Osteoblast (primary cell): ENCODE results near the gene KRT4. TPM values are rescaled to one million over a fixed set of nuclear protein-coding genes. Genes with fewer than 3 reads are reported as not detected.
A peak's percentile ranks its signal among the peaks of the same experiment; 100 is the strongest.

Source experiments
- DNase-seq: peaks from one replicate; pipeline ENCODE4 v3.0.0; 2011; ENCODE audit warnings: low spot score, mixed read lengths; ENCODE audit not compliant: insufficient read length; ENCODE audit errors: missing footprints
- H2AFZ ChIP-seq: 2 replicates; pipeline ENCODE4 v1.6.0; 2011; ENCODE audit warnings: mild to moderate bottlenecking, low read length
- H3K27ac ChIP-seq: 2 replicates; pipeline ENCODE4 v1.5.1; 2011; ENCODE audit warnings: mild to moderate bottlenecking, low read depth, low read length, moderate library complexity
- H3K27me3 ChIP-seq: 2 replicates; pipeline ENCODE4 v1.6.0; 2012; ENCODE audit warnings: mild to moderate bottlenecking, control low read depth, inconsistent platforms, low read length, moderate library complexity; ENCODE audit not compliant: insufficient read depth
- H3K36me3 ChIP-seq: 2 replicates; pipeline ENCODE4 v1.5.1; 2011; ENCODE audit warnings: mild to moderate bottlenecking, low read length, control low read depth, moderate library complexity; ENCODE audit not compliant: insufficient read depth
- H3K4me1 ChIP-seq: 2 replicates; pipeline ENCODE4 v1.5.1; 2011; ENCODE audit warnings: mild to moderate bottlenecking, low read length, control low read depth, moderate library complexity; ENCODE audit not compliant: insufficient read depth
- H3K4me2 ChIP-seq: 2 replicates; pipeline ENCODE4 v1.6.0; 2011; ENCODE audit warnings: mild to moderate bottlenecking, low read length; ENCODE audit not compliant: insufficient read depth
- H3K4me3 ChIP-seq: fragments of 200-600 bp; sonication (generic); 3 replicates; pipeline ENCODE4 v1.5.1; 2012; ENCODE audit warnings: mild to moderate bottlenecking, low read length, inconsistent platforms; ENCODE audit not compliant: insufficient read depth
- H3K79me2 ChIP-seq: 2 replicates; pipeline ENCODE4 v1.6.0; 2012; ENCODE audit warnings: mild to moderate bottlenecking, low read length, control low read depth, inconsistent platforms; ENCODE audit not compliant: insufficient read depth
- H3K9me3 ChIP-seq: 2 replicates; pipeline ENCODE4 v1.5.1; 2011; ENCODE audit warnings: low read depth, low read length, control low read depth
- H4K20me1 ChIP-seq: 2 replicates; pipeline ENCODE4 v1.6.0; 2012; ENCODE audit warnings: mild to moderate bottlenecking, low read length, control low read depth; ENCODE audit not compliant: insufficient read depth
- total RNA-seq: library from RNA; depleted of rRNA; stranded (reverse); fragments of >200 nt; gene quantifications from 2 replicates; pipeline ENCODE4 v1.2.3, GENCODE V29; 2012
- TF ChIP-seq, protein P1 (sequence below): IDR thresholded peaks from 2 replicates; pipeline ENCODE4 v1.5.1; 2011; ENCODE audit warnings: mild to moderate bottlenecking, low read depth, low read length, moderate library complexity; ENCODE audit errors: extremely low read depth

Gene KRT4
- total RNA-seq, 1 donor, result not detected

DNA sequence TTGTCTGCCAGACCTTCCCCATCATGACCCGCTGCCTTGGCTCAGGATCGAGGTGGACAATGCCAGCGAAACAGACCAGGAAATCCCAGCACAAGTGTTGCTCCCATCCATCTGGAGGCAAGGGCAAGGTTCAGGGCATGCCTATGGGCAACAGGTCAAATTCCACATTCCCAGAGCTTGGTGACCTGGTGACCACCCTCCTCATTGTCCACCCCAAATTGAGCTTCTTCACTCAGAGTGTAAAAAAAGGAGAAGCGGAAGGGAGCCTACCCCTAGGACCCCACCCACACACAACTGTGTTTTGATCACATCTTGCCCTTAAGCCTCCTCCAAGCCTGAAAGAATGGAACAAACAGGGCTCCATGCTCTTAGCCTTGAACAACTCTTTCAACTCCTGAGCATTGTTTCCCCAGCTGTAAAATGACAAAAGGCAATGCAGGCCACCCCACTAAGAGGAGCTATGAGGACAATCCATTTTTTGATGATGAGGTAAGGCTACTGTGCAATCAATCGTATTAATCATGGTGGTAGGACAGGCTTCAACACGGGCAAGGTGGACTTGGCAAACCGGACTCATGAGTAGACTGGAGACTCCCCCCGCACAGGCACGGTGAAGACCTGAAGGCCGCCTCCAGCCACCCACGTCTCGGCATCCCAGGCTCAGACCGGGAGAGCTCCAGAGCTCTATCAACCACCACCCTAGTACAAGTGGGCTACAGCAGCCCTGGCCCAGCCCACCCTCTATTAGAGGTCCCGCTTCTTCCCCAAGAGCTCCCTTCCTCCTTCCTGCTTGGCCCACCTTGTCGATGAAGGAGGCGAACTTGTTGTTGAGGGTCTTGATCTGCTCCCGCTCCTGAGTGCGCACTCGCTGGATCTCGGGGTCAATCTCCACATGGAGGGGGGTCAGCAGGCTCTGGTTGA lies 19.3 kb upstream of the KRT4 start:
- TF ChIP-seq, protein P1, sequence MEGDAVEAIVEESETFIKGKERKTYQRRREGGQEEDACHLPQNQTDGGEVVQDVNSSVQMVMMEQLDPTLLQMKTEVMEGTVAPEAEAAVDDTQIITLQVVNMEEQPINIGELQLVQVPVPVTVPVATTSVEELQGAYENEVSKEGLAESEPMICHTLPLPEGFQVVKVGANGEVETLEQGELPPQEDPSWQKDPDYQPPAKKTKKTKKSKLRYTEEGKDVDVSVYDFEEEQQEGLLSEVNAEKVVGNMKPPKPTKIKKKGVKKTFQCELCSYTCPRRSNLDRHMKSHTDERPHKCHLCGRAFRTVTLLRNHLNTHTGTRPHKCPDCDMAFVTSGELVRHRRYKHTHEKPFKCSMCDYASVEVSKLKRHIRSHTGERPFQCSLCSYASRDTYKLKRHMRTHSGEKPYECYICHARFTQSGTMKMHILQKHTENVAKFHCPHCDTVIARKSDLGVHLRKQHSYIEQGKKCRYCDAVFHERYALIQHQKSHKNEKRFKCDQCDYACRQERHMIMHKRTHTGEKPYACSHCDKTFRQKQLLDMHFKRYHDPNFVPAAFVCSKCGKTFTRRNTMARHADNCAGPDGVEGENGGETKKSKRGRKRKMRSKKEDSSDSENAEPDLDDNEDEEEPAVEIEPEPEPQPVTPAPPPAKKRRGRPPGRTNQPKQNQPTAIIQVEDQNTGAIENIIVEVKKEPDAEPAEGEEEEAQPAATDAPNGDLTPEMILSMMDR, result no peak
- Histone ChIP-seq H3K36me3 (no peaks in the 10 kb centered on the region), H3K79me2 (no peaks in the 10 kb centered on the region), H3K4me1 (peaks cover 28% of the 10 kb centered on the region), H3K27me3 (no peaks in the 10 kb centered on the region), H4K20me1 (no peaks in the 10 kb centered on the region), H2AFZ (no peak overlapping the region), H3K4me3 (no peak overlapping the region), H3K9me3 (no peaks in the 10 kb centered on the region), H3K4me2 (no peak overlapping the region), H3K27ac (no peak overlapping the region)
- no peak for DNase-seq

DNA sequence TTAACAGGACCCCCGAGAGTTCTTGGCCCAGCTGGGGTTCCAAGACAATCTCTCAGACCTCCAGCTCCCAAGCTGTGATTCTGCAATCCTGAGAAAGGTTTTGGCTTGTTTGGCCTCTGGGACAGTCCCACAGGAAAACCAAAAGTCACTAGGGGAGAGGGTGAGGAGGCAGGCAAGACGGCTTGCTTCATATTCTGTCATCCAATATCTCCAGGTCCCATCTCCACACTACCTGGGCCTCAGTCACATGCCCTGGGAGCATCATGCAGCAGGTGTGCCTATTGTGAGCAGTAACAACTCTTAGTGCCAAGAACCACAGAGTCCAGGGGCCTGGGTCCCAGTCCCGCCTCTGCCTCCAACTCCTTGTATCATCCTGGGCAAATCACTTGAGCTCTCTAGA lies 18.5 kb upstream of the KRT4 start:
- no peaks in the 10 kb centered on the region for H3K27me3 ChIP-seq

DNA sequence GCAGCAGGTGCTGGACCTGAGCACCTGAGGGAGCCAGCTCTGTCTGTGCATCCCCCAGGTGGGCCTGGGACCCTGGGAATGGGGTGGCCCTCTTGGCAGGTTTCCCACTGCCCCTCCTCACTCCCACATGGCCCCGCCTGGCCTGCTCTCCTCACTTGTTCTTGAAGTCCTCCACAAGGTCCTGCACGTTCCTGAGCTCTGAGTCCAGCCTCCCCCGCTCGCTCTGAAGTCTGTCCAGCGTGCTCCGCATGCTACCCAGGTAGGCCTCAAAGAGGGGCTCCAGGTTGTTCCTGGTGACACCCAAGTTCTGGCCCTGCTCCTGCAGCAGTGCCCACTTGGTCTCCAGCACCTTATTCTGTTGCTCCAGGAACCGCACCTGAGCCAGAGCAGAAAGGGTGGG lies 17.3 kb upstream of the KRT4 start:
- Histone ChIP-seq H3K9me3 (no peaks in the 10 kb centered on the region), H3K27me3 (no peaks in the 10 kb centered on the region), H3K27ac (no peak overlapping the region), H3K4me2 (no peak overlapping the region), H3K4me3 (no peak overlapping the region), H3K36me3 (no peaks in the 10 kb centered on the region), H3K4me1 (peaks cover 9% of the 10 kb centered on the region), H3K79me2 (no peaks in the 10 kb centered on the region), H2AFZ (no peak overlapping the region), H4K20me1 (no peaks in the 10 kb centered on the region)
- DNase-seq, result no peak
- TF ChIP-seq, protein P1, result no peak

More for the DNA sequence above, 18.5 kb upstream of the KRT4 start:
- Histone ChIP-seq H4K20me1 (no peaks in the 10 kb centered on the region), H3K4me1 (peaks cover 21% of the 10 kb centered on the region), H2AFZ (no peak overlapping the region), H3K9me3 (no peaks in the 10 kb centered on the region), H3K79me2 (no peaks in the 10 kb centered on the region), H3K27ac (no peak overlapping the region), H3K4me2 (no peak overlapping the region), H3K4me3 (no peak overlapping the region), H3K36me3 (no peaks in the 10 kb centered on the region)
- no peak for DNase-seq
- TF ChIP-seq, protein P1, result no peak

DNA sequence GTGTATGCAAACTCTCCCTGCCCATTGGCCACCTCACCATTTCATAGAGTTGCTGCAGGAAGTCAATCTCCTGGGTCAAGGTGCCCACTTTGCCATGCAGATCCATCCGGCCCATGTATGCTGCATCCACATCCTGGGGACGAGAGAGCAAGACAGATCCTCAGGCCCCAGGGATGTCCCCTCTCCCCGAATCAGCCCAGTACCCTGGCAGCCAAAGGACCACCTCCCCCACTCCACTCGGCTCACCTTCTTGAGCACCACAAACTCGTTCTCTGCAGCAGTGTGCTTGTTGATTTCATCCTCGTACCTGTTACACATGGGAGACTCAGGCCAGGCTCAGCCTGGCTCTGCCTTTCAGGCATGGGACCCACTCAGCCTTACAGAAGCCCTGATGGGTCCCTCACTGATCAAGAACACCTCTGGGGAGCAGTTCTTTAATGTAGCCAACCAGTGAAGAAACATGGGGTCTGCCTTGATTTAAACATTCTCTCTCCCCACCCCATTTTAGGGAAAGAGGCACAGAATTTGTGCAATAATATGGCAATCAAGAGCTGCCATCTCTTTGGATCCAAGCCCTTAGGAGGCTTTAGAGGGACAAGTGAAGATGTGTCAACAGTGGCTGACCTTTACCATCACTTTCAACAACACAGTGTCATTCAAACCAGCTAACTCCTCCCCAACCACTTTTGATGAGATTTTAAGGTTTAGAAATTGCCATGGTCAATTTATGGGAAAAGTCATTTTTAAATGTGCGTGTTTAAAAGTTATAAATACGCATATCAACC lies 16.3 kb upstream of the KRT4 start:
- Histone ChIP-seq H3K4me2 (no peak overlapping the region), H4K20me1 (no peaks in the 10 kb centered on the region), H3K4me1 (no peaks in the 10 kb centered on the region), H3K36me3 (no peaks in the 10 kb centered on the region), H2AFZ (no peak overlapping the region), H3K9me3 (no peaks in the 10 kb centered on the region), H3K4me3 (no peak overlapping the region), H3K79me2 (no peaks in the 10 kb centered on the region), H3K27me3 (no peaks in the 10 kb centered on the region), H3K27ac (no peak overlapping the region)
- TF ChIP-seq, protein P1, result no peak
- DNase-seq, result peak; percentile 49
